ENCODE data around the gene CRELD1.

CRELD1 gene

DNA sequence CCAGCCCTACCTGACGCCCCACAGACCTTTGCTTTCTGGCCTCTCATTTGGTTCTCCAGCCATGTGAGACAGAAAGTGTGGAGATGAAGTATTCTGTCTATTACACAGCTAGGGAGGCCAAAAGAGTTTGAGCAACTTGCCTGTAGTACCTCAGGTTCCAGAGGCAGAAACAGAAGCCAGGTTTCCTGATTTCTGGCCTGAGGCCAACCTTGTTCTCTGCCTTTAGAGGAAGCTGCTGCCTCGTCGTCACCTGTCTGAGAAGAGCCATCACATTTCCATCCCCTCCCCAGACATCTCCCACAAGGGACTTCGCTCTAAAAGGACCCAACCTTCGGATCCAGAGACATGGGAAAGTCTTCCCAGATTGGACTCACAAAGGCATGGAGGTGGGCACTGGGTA is 27.2 kb upstream of the CRELD1 start:
- DNase-seq, result no peak

DNA sequence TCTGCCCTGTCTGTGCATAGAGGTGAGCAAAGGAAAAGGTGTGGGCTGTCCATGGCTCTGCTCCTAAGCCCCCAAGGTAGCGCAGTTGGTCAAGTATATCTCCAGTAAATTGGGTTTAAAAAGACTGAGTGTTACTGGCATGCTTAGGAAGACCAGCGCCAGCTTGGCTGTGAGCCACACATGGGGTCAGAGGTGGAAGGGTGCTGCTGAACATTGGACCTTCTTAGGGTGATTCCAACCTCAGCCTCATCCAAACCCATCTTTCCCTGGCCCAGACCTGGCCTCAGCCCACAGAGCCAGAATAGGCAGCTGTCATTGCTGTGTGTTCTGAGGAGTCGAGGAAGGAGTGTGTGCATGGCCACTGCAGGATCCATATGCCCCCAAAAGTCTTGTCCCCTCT is 25.3 kb upstream of the CRELD1 start:
- no peak for DNase-seq

DNA sequence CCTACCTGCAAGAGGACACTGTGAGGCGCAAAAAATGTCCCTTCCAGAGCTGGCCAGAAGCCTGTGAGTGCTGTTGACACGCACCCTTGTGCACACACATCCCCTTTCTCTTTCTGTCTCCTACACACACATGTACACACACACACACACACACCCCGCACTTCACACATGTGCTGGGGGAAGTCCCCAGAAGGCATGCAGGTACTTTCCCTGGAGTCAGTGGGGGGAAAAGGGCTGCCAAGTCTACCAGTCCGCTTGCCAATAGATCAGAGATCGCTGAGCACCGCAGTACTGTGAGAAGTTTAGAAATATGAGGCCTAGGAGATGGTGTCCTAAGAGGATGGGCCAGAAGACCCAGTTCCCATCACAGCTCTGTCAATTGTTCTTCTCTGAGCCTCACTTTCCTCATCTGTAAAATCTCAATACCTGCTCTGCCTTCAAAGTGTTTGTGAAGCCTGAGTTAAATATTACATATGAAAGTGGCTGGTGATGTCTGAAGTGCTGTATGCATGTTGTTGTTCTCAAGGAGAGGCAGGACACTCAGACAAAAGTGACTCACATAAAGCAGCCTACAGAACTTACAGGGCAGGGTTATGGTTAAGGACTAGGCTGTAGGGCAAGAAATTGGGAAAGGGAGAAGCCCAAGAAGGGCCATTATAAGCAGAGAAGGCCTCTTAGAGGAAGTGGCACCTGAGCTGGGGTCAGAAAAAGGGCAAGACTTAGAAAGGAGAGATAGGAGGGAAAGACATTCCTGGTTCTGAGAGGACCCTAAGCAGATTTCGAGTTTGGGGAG is 24.2 kb upstream of the CRELD1 start:
- DNase-seq, result peak; percentile 54

DNA sequence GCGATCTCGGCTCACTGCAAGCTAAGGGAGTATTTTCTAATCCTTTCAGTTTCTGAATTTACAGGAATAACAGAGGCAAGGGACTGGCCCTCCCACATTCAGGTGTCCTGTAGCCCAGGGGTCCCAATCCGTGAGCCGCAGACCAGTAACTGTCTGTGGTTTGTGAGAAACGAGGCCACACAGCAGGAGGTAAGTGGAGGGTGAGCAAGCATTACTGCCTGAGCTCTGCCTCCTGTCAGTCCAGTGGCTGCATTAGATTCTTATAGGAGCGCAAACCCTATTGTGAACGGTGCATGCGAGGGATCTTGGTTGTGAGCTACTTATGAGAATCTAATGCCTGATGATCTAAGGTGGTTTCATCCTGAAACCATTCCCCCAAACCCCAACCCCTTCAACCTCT is 21.8 kb upstream of the CRELD1 start:
- no peak for DNase-seq

DNA sequence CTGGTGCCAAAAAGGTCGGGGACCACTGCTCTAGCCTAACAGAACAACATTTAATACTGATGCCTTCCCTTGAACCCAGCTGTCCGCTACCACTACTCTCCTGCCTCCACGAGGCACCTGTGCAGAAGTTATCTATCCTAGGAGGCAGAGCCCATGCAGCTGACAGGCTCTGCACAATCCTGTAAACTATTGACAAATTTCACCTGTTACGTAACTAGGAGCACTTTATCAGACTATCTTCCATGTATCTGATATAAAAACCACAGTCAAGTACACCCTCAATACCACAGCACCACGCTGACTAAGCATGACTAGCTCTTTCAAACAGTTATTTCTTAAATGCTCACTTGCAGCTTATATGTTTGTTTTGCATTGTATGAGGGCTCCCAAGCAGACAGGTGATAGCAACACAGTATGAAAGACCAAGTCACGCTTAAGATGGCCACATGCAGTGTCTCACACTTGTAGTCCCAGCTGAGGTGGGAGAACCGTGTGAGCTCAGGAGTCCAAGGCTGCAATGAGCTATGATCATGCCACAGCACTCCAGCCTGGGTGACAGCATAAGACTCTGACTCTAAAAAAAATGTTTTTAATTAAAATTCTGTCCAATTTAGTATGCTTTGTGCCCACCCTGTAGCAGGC is 21.2 kb upstream of the CRELD1 start:
- DNase-seq, result peak; percentile 45

GRCh38 chr3:9913601-9914000 is 20.0 kb upstream of the CRELD1 start:
- no peak for DNase-seq

DNA sequence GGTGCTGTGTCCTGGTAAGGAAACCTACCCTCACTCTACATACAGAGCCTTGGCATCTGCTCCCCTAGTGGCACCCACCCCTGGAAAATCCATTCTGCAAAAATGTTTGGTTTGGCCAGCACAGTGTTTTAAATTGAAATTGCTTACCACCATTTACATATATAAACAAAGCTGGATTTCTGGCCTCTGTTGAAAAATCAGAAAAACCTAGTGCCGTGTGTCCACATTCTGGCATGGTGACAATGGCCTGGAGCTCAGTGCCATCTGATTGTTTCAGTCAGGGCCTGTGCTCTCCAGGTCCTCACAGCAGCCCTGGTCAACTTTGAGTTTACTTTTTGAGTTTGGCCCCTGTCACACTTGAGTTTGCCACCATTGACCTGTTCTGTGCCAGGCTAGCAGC is 19.6 kb upstream of the CRELD1 start:
- no peak for DNase-seq

DNA sequence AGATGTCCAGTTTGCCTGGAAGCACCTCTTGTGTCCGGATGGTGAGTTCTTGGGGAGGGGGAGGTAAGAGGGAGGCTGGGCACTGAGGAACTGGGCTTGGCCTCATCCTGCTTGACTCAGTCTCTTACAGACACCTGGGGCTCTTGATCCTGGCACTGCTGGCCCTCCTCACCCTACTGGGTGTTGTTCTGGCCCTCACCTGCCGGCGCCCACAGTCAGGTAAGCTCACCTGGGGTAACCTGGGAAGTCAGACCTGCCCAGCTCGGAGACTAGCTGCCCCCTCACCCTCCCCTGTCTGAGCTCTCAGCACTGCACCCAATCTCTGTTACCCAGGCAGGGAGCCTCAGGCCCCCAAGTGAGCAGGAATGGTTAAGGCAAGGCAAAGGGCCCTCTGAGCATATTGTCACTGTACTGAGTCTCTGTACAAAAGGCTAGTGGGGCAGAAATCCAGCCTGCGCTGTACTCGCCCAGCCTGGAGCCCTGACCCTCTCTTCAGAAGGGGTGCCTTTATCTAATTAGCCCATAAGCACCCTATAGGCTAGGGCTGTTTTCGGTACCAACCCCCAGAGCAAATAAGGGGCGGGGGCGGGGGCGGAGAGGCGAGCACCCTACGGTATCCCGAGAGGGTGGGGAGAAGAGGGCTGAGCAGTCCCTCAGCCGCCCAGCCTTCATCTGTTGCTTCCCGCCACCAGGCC is 18.9 kb upstream of the CRELD1 start:
- no peak for DNase-seq

- peak; percentile 39 for DNase-seq
Observed at GRCh38 chr3:9915254-9916141, 18.1 kb upstream of the CRELD1 start.

DNA sequence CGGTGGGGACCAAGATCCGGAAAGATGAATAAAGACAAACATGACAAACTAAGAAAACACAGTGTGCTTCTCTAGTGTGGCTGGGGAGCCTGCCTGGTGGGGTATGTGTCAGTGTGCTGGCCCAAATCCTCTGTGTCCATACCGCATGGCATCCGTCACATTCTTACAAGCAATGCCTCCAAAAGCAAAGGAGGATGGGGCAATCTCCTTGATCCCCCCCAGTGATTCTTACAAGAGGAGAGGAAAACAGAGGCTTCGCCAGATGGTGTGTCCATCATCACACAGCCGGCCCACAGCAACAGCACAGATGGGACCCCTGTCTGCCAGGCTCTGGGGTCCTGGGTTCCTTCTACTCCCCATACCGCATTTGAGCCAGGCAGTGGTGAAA is 17.3 kb upstream of the CRELD1 start:
- DNase-seq, result no peak

DNA sequence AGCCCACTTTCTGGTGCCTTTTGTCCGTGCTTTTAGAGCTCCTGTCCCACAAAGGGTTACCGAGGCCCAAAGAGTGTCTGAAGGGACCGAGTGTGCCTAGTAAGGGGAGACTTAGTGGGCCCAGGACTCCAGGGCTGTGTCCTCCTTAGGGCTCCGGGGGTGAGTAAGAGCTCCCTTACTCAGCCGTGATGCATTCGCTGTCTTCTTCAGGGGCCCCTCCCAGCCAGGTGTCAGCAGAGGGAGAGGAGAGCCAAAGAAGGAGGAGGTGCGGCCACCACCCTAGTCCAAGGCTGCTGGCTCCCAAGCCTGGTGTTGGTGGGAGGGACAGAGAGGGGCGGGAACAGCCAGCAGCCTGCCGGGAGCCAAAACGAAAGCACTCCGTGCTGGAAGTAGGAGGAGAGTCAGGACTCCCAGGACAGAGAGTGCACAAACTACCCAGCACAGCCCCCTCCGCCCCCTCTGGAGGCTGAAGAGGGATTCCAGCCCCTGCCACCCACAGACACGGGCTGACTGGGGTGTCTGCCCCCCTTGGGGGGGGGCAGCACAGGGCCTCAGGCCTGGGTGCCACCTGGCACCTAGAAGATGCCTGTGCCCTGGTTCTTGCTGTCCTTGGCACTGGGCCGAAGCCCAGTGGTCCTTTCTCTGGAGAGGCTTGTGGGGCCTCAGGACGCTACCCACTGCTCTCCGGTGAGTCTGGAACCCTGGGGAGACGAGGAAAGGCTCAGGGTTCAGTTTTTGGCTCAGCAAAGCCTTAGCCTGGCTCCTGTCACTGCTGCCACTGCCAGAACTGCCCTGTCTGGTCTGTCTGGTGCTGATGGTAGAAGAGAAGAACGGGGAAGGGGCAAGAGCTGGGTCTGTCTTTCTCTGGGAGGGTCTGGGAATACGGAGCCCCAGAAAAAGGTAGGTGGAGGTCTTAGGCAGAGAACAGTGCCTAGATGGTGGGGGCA is 16.6 kb upstream of the CRELD1 start, which contains the start of gene IL17RC:
IL17RC (plus strand) TSS at position 365 of the 947 bp plus-strand sequence; CDS start at position 583, 218 bp downstream.
- DNase-seq, result peak; percentile 54

- no peak for DNase-seq
Observed at GRCh38 chr3:9917820-9918219, 15.8 kb upstream of the CRELD1 start.

GRCh38 chr3:9918261-9919038 is 15.2 kb upstream of the CRELD1 start:
- no peak for DNase-seq

GRCh38 chr3:9928158-9928557 is 5.5 kb upstream of the CRELD1 start:
- no peak for DNase-seq

DNA sequence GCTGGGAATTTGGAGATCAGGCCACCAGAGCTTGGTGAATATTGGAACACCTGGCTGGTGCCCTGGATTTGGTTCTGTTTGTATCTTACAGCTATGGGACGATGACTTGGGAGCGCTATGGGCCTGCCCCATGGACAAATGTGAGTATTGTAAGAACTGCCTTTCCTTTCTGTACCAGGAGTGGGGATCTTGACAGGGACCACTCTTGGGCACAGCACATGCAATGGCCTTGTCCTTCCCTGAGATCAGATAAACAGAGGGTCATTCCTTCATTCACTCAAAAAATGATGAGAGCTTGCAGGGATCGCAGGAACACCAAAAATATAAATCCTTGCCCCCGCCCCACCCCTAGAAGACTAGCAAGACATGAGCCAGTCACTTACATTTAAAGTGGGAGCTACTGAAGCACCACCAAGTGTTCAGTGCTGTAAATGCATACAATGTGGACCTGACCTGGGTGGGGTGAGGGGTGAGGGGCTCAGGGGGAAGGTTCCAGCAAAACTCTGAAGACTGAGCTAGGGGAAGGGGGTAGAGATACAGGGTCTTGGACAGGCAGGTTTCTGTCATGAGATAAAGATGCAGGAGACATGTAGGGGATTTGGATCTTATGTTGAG is 2.7 kb upstream of the CRELD1 start:
- no peak for DNase-seq

DNA sequence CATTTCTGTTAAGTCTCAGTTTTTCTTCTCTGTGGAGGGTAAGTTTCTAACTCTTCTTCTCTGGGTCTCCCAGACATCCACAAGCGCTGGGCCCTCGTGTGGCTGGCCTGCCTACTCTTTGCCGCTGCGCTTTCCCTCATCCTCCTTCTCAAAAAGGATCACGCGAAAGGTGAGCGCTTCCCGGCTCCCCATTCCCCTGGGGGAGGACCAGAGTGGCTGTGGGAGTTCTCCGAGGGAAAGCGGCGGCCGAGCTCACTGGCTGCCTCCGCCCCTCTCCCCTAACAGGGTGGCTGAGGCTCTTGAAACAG is 1.1 kb upstream of the CRELD1 start:
- no peak for DNase-seq

- DNase-seq, result peak; percentile 92
Observed at GRCh38 chr3:9932843-9933560, 632 bp upstream of the CRELD1 start.

GRCh38 chr3:9934235-9934621 is 594 bp downstream of the CRELD1 start:
- peak; percentile 35 for DNase-seq

DNA sequence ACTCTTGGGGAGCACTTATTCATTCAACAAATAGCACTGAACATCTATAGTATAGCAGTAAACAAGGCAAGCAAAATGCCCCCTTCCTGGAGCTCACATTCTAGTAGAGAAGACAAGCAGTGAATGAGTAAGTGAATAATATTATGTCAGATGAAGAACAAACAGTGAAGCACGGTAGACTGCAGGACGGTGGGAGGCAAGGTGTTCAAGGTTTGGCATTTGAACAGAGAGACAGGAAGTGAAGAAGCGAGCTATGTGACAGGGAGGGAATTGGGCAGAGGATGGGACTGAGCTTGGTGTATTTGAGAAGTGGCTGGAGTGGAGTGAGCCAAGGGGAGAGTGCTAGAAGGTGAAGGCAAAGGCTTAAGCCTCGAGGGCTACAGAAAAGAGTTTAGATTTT is 1.4 kb downstream of the CRELD1 start:
- no peak for DNase-seq

- DNase-seq, result no peak
Observed at GRCh38 chr3:9935966-9936510, 2.4 kb downstream of the CRELD1 start.
